ENCODE measurements around the gene DDR1. TPM values are rescaled to one million over a fixed set of nuclear protein-coding genes. Genes with fewer than 3 reads are reported as not detected.
A peak's percentile ranks its signal among the peaks of the same experiment; 100 is the strongest.

DDR1 gene
- total RNA-seq, 1 experiment from 2014 or later = 258 TPM

- Histone ChIP-seq H2AFZ (ENCODE audit: low read length) (no peak overlapping the region), H2BK15ac (ENCODE audit: low read depth, low read length) (no peak overlapping the region), H3T11ph (ENCODE audit: low read length) (no peak overlapping the region), H3K18ac (ENCODE audit: insufficient read length, low read depth, low read length) (no peak overlapping the region), H3K4ac (ENCODE audit: low read depth, low read length) (no peak overlapping the region), H3K4me2 (ENCODE audit: insufficient read depth, insufficient read length, low read length) (no peak overlapping the region), H3K23ac (ENCODE audit: insufficient read length, low read depth, low read length) (no peak overlapping the region), H3K23me2 (ENCODE audit: insufficient read length, low read depth, low read length, poor library complexity, severe bottlenecking) (no peaks in the 10 kb centered on the region), H4K91ac (ENCODE audit: insufficient read length, low read depth, low read length) (no peak overlapping the region), H3K27ac (ENCODE audit: insufficient read length, low read depth, low read length) (no peak overlapping the region), H2BK120ac (ENCODE audit: low read depth, low read length, poor library complexity, severe bottlenecking) (no peak overlapping the region), H3K9me3 (ENCODE audit: control insufficient read depth, low read depth, low read length) (no peaks in the 10 kb centered on the region), H3K4me1 (ENCODE audit: insufficient read depth, low read length) (peaks cover 5% of the 10 kb centered on the region; the same call in 1 of the 2 replicates), H3K9ac (ENCODE audit: extremely low read depth, insufficient read length, low read length) (no peak overlapping the region), H2BK12ac (ENCODE audit: insufficient read length, low read depth, low read length) (no peak overlapping the region), H3K56ac (ENCODE audit: insufficient read length, low read depth, low read length) (no peak overlapping the region), H4K5ac (ENCODE audit: insufficient read length, low read depth, low read length) (no peak overlapping the region), H2BK20ac (ENCODE audit: low read depth, low read length, poor library complexity, severe bottlenecking) (no peak overlapping the region), H2AK5ac (ENCODE audit: insufficient read length, low read length) (no peak overlapping the region), H4K20me1 (ENCODE audit: control insufficient read depth, insufficient read depth, insufficient read length) (no peaks in the 10 kb centered on the region), H2BK5ac (ENCODE audit: insufficient read length, low read length) (no peak overlapping the region), H3K14ac (ENCODE audit: insufficient read depth, low read length) (no peak overlapping the region; the same call in 1 of the 2 replicates), H4K8ac (replicated peaks; ENCODE audit: insufficient read length, low read depth, low read length) (no peak overlapping the region), H3K79me2 (ENCODE audit: insufficient read depth, low read length) (no peaks in the 10 kb centered on the region), H3K79me1 (ENCODE audit: insufficient read depth, low read depth, low read length, poor library complexity, severe bottlenecking) (no peaks in the 10 kb centered on the region), H3K27me3 (ENCODE audit: insufficient read depth, low read length) (no peaks in the 10 kb centered on the region; the same call in 1 of the 2 replicates)
- no peaks in the 10 kb centered on the region for H3K36me3 Mint-ChIP-seq (ENCODE audit: insufficient read depth in 1 of 3, low read depth in 3 of 3)
- WGBS (ENCODE audit: extremely low coverage, insufficient read length, low lambda C conversion rate) = no CpG with 5 or more reads among the region's 6 CpGs
- no peak overlapping the region for H3K4me3 Mint-ChIP-seq
- H3K27ac Mint-ChIP-seq = peak overlapping the region in 1 of 3 experiments; percentile 84; a peak in 2 of 7 replicates
- DNase-seq = no peak
- peaks cover 6% of the 10 kb centered on the region for H3K27me3 Mint-ChIP-seq (ENCODE audit: low read depth)
- TF ChIP-seq, protein P1, sequence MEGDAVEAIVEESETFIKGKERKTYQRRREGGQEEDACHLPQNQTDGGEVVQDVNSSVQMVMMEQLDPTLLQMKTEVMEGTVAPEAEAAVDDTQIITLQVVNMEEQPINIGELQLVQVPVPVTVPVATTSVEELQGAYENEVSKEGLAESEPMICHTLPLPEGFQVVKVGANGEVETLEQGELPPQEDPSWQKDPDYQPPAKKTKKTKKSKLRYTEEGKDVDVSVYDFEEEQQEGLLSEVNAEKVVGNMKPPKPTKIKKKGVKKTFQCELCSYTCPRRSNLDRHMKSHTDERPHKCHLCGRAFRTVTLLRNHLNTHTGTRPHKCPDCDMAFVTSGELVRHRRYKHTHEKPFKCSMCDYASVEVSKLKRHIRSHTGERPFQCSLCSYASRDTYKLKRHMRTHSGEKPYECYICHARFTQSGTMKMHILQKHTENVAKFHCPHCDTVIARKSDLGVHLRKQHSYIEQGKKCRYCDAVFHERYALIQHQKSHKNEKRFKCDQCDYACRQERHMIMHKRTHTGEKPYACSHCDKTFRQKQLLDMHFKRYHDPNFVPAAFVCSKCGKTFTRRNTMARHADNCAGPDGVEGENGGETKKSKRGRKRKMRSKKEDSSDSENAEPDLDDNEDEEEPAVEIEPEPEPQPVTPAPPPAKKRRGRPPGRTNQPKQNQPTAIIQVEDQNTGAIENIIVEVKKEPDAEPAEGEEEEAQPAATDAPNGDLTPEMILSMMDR (conservative IDR thresholded peaks at IDR 0.05) = no peak
- peaks cover 22 to 38% of the 10 kb centered on the region in 2 experiments for H3K4me1 Mint-ChIP-seq
- H3K9me3 Mint-ChIP-seq = no peaks in the 10 kb centered on the region
Observed at GRCh38 chr6:30937265-30937664, 52.9 kb downstream of the DDR1 start.

All from H9 (cell line).